Astrocyte (in vitro differentiated cells and primary cell): ENCODE results near the gene SESN3.

Source experiments
- CTCF ChIP-seq: IDR thresholded peaks from 2 replicates; pipeline ENCODE4 v1.5.1; 2011; ENCODE audit warnings: low read depth, mild to moderate bottlenecking, inconsistent platforms, low read length, moderate library complexity; ENCODE audit not compliant: insufficient read depth
- EZH2 ChIP-seq: IDR thresholded peaks from 2 replicates; pipeline ENCODE4 v1.6.1; 2012; ENCODE audit warnings: mild to moderate bottlenecking, low read length, inconsistent platforms; ENCODE audit not compliant: insufficient read depth

GRCh38 chr11:95253141-95253540 is 22.1 kb upstream of the SESN3 start:
- TF ChIP-seq CTCF = no peak
- TF ChIP-seq EZH2 = no peak
